ENCODE results near the gene F12.

The F12 gene

GRCh38 chr5:177428574-177429217 is 19.3 kb upstream of the F12 start:
- TF ChIP-seq EZH2 (IDR thresholded peaks at IDR 0.05; ENCODE audit: borderline replicate concordance, low read length), result no peak
- no peaks in the 10 kb centered on the region for H4K20me1 ChIP-seq (ENCODE audit: insufficient read depth, low read length)
- peaks cover 66% of the 10 kb centered on the region for H3K4me1 ChIP-seq (ENCODE audit: insufficient read depth, low read length, severe bottlenecking)
- peaks cover 26% of the 10 kb centered on the region for H3K36me3 ChIP-seq (ENCODE audit: insufficient read depth, low read length)
- H3K9ac ChIP-seq (ENCODE audit: low read length), result peak overlapping the region; percentile 75; the same call in 1 of the 2 replicates
- H3K9me2 ChIP-seq (ENCODE audit: low read depth, low read length), result no peaks in the 10 kb centered on the region
- no peaks in the 10 kb centered on the region for H3K27me3 ChIP-seq (ENCODE audit: insufficient read depth, low read length)
- H2AFZ ChIP-seq (ENCODE audit: low read length), result no peak overlapping the region
- peak overlapping the region; percentile 67 for H3K4me3 ChIP-seq (ENCODE audit: low read depth, low read length, poor library complexity, severe bottlenecking)
- H3K79me2 ChIP-seq (ENCODE audit: insufficient read depth, low read length), result no peaks in the 10 kb centered on the region
- H3F3A ChIP-seq (ENCODE audit: insufficient read depth, low read length), result no peaks in the 10 kb centered on the region
- H3K9me3 ChIP-seq (ENCODE audit: low read length), result no peaks in the 10 kb centered on the region
- peak overlapping the region; percentile 78 for H3K4me2 ChIP-seq (ENCODE audit: low read length)
- H3K27ac ChIP-seq (ENCODE audit: low read depth, low read length, poor library complexity, severe bottlenecking), result peak overlapping the region; percentile 87

GRCh38 chr5:177427919-177428573 is 18.7 kb upstream of the F12 start:
- Histone ChIP-seq H3K36me3 (ENCODE audit: insufficient read depth, low read length) (peaks cover 20% of the 10 kb centered on the region), H3K9me3 (ENCODE audit: low read length) (no peaks in the 10 kb centered on the region), H3K79me2 (ENCODE audit: insufficient read depth, low read length) (no peaks in the 10 kb centered on the region), H3K4me1 (ENCODE audit: insufficient read depth, low read length, severe bottlenecking) (peaks cover 66% of the 10 kb centered on the region), H3F3A (ENCODE audit: insufficient read depth, low read length) (no peaks in the 10 kb centered on the region), H3K27me3 (ENCODE audit: insufficient read depth, low read length) (no peaks in the 10 kb centered on the region), H3K4me2 (ENCODE audit: low read length) (peak overlapping the region; percentile 78), H3K4me3 (ENCODE audit: low read depth, low read length, poor library complexity, severe bottlenecking) (peak overlapping the region; percentile 67), H3K9ac (ENCODE audit: low read length) (peak overlapping the region; percentile 75), H3K9me2 (ENCODE audit: low read depth, low read length) (no peaks in the 10 kb centered on the region), H4K20me1 (ENCODE audit: insufficient read depth, low read length) (no peaks in the 10 kb centered on the region), H2AFZ (ENCODE audit: low read length) (no peak overlapping the region), H3K27ac (ENCODE audit: low read depth, low read length, poor library complexity, severe bottlenecking) (peak overlapping the region; percentile 87)
- TF ChIP-seq, protein P1, sequence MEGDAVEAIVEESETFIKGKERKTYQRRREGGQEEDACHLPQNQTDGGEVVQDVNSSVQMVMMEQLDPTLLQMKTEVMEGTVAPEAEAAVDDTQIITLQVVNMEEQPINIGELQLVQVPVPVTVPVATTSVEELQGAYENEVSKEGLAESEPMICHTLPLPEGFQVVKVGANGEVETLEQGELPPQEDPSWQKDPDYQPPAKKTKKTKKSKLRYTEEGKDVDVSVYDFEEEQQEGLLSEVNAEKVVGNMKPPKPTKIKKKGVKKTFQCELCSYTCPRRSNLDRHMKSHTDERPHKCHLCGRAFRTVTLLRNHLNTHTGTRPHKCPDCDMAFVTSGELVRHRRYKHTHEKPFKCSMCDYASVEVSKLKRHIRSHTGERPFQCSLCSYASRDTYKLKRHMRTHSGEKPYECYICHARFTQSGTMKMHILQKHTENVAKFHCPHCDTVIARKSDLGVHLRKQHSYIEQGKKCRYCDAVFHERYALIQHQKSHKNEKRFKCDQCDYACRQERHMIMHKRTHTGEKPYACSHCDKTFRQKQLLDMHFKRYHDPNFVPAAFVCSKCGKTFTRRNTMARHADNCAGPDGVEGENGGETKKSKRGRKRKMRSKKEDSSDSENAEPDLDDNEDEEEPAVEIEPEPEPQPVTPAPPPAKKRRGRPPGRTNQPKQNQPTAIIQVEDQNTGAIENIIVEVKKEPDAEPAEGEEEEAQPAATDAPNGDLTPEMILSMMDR (IDR thresholded peaks at IDR 0.05; ENCODE audit: low read length), result no peak; the same call in 1 of the 2 replicates
- no peak for TF ChIP-seq EZH2 (IDR thresholded peaks at IDR 0.05; ENCODE audit: borderline replicate concordance, low read length)

- no peaks in the 10 kb centered on the region for H3K9me2 ChIP-seq (ENCODE audit: low read depth, low read length)
- peak overlapping the region; percentile 78 for H3K4me2 ChIP-seq (ENCODE audit: low read length)
- peaks cover 12% of the 10 kb centered on the region for H3K36me3 ChIP-seq (ENCODE audit: insufficient read depth, low read length)
- no peaks in the 10 kb centered on the region for H3F3A ChIP-seq (ENCODE audit: insufficient read depth, low read length)
- no peaks in the 10 kb centered on the region for H3K79me2 ChIP-seq (ENCODE audit: insufficient read depth, low read length)
- H3K4me3 ChIP-seq (ENCODE audit: low read depth, low read length, poor library complexity, severe bottlenecking), result peak overlapping the region; percentile 67
- H4K20me1 ChIP-seq (ENCODE audit: insufficient read depth, low read length), result no peaks in the 10 kb centered on the region
- no peak overlapping the region for H2AFZ ChIP-seq (ENCODE audit: low read length)
- peaks cover 64% of the 10 kb centered on the region for H3K4me1 ChIP-seq (ENCODE audit: insufficient read depth, low read length, severe bottlenecking)
- H3K9me3 ChIP-seq (ENCODE audit: low read length), result no peaks in the 10 kb centered on the region
- no peaks in the 10 kb centered on the region for H3K27me3 ChIP-seq (ENCODE audit: insufficient read depth, low read length)
- peak overlapping the region; percentile 75 for H3K9ac ChIP-seq (ENCODE audit: low read length)
- H3K27ac ChIP-seq (ENCODE audit: low read depth, low read length, poor library complexity, severe bottlenecking), result peak overlapping the region; percentile 87
- TF ChIP-seq, protein P1 (IDR thresholded peaks at IDR 0.05; ENCODE audit: low read length), result no peak
- TF ChIP-seq EZH2 (IDR thresholded peaks at IDR 0.05; ENCODE audit: borderline replicate concordance, low read length), result no peak
Measured at GRCh38 chr5:177427211-177427822, 18.0 kb upstream of the F12 start.

All from OCI-LY1 (cell line).